GM18519 (cell line): ENCODE measurements around the gene MAP9.
A peak's percentile ranks its signal among the peaks of the same experiment; 100 is the strongest.
"Not testable (repeated sequence)": the region's sequence is repeated elsewhere in the genome, so short reads cannot be mapped to it uniquely, and the experiment has no call there.

Experiments used
- ATAC-seq: cut with Tn5 transposase; IDR thresholded peaks from one replicate; pipeline ENCODE4 v1.9.1; 2021; ENCODE audit warnings: mild to moderate bottlenecking, moderate library complexity; ENCODE audit not compliant: unreplicated experiment, low FRiP score

MAP9 gene

DNA sequence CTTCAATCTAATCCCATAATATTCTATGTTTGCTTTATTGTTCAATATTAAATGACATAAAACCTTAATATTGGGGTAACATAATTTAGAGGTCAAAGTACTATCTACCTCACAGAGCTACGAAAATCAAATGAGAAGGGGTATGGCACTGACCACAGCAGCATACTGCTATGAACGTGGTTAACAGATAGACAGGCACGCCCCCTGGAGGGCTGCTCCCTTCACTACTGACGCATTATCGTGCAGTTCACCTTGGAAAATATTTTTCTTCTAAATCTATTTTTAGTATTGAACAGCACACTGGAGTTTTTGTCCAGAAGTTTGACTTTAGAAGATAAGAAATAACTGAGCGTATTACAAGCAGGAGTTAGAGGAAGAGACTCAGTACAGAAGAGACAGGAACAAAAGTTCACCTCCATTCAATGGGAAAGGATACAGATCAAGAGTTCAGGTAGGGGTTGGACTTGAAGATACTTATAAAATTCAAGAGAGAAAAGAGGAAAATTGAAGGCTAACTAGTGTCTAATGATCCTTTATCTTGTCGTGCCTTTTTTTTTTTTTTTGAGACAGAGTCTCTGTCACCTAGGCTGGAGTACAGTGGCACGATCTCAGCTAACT is 22.7 kb downstream of the MAP9 start:
- peak; percentile 95 for ATAC-seq

GRCh38 chr4:155342142-155342541 is 34.6 kb downstream of the MAP9 start:
- ATAC-seq, result no peak

DNA sequence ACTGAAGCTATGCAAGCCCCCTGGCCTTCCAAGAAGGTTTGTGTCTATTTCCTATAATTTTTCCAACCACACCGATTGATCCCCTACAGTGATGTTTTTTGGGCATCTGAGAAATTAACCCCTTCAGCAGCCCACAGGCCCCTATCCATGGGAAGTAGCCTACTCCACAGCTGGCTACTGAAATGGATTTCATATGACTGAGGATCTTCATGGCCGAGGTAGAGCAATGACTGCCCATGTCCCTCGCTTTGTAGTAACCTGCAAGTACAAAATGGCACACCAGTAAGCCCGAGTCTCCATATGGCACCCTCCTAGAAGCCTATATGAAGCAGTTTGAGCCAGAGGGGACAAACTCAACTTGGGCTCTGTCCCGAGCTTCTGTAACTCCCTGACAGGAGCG is 36.8 kb downstream of the MAP9 start:
- ATAC-seq, result no peak

- ATAC-seq, result no peak
Measured at GRCh38 chr4:155339588-155339987, 37.2 kb downstream of the MAP9 start.

DNA sequence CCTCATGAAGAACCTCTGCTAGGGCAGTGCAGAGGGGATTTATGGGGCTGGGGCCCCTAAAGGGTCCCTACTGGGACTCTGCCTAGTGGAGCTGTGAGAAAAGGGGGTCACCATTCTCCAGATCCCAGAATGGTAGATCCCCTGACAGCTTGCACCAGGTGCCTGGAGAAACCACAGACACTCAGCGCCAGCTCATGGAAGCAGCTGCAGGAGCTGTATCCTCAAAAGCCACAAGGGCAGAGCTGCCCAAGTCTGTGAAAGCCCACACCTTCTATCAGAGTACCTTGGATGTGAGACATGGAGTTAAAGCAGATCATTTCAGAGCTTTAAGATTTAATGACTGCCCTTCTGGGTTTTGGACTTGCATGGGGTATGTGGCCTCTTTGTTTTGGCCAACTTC is 38.6 kb downstream of the MAP9 start:
- ATAC-seq, result no peak

DNA sequence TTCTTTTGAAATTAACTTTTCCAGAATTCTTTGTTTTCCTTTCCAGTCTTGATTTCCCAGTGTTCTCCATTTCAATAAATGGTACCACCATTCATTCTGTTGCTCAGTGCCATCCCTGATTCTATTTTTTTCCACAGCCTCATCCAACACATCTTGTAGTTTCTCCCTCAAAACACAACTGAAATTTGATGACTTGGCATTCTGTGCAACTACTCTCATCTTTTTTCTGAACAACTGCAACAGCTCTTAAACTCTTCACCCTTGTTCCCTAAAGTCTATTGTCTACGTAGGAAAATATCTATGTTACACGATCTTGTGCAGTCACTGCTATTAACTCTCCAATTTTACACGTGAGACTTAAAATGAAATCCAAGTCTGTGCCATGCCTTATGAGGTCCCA is 40.5 kb downstream of the MAP9 start:
- no peak for ATAC-seq

DNA sequence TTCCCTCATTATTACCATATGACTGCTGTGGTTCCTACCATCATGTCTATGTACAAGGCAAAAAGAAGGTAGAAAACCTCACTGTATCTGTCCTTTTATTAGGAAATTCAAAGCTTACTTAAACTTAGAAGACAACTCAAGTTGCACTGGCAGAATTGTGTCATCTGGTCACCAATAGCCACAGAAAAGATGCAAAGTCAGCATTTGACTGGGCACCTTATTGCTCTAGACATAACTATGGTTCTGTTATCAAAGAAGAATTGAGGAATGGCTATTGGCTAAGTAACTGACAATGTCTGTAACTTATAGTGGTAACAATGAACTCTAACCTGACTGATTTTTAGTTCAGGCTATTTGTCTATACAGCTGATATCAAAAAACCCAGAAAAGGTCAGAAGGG is 45.3 kb downstream of the MAP9 start:
- no peak for ATAC-seq

GRCh38 chr4:155322782-155323181 is 54.0 kb downstream of the MAP9 start:
- no peak for ATAC-seq

GRCh38 chr4:155321006-155321405 is 55.8 kb downstream of the MAP9 start:
- no peak for ATAC-seq

DNA sequence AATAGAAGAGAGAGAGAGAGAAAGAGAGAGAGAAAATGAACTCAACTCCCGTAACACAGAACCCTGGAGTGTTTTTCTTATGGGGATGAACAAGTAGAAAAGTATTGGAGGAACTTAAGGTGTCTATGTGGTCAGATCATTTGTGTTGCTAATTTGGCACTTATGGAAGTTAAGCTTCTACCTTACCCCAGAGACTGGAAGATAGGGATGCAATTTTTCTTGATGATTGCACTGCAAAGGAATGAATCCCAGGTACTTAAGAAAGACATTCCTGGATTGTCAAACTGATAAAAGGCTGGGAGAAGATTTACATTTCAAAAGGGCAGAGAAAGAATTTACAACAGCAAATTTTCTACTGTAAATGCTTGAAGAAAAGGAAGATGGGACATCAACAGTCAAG is 57.2 kb downstream of the MAP9 start:
- ATAC-seq, result no peak

DNA sequence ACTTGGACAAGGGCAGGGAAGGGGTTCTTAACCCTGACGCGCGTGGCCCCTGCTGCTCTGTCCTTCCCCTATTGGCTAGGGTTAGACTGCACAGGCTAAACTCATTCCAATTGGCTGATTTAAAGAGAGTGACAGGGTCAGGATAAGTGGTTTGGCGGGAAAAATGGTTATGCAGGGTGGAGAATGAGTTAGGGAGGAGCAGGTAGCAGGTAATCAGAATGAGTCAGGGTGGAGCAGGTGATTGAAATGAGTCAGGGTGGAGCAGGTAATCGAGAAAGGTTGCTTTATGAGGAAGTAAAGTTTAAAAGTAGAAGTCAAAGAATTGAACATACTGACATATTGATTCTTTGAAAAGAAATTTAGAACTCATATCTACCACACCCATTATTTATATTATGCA is 64.7 kb downstream of the MAP9 start:
- not testable (repeated sequence) for ATAC-seq

DNA sequence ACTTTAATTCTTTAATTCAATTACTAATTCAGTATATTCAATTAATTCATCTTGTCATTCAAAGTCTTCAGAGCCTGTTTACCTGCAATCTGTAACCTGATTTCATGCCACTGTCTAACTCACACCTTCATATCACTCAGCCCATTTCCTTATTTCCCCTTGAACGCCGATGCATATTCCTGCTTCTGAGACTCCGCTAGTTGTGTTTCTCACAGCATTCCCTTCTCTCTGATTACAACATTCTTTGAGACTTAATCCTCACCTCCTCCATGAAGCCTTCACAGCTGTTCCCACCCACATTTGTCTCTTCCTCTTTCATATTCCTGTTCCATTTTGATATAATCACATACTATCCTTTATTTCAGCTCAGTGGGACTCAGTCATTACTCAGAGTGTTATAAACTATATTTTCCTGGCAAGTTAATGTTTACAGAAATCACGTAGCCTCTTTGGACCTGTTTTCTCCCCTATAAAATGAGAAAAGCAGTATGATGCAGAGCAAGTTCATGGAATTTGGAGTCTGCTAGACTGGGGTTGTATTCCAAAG is 69.0 kb downstream of the MAP9 start:
- no peak for ATAC-seq

DNA sequence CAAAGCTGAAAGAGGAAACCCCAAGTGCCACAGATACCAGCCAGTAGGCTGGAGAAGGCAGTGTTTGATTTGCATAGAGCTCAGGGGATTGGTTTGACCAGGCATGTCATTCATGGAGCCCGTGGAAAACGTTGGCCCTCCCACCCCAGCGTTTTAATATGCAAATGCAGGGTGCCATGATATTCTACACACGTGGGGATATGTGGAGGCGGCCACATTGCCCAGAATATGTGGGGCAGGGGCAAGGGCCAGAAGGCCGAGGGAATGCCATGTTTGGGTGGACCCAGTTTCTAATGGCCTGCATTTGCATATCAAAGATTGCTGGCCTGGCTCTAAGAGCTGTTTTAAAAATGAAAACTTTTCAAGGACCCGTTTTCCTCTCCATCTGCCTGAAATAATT is 71.1 kb downstream of the MAP9 start:
- ATAC-seq, result no peak

- no peak for ATAC-seq
Measured at GRCh38 chr4:155304375-155304774, 72.4 kb downstream of the MAP9 start.

DNA sequence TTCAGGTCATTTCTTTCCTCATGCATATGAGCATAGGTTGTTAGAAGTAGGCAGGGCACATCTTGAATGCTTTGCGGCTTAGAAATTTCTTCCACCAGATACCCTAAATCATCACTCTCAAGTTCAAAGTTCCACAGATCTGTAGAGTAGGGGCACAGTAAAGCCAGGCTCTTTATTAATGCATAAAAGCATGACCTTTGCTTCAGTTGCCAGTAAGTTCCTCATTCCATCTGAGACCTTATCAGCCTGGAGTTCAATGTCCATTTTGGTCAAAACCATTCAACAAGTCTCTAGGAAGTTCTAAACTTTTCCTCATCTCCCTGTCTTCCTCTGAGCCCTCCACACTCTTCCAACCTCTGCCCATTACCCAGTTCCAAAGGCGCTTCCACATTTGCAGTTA is 77.7 kb downstream of the MAP9 start:
- no peak for ATAC-seq
